Transverse colon (tissue), 4 donors: ENCODE measurements around the gene ZFYVE27. TPM values are rescaled to one million over a fixed set of nuclear protein-coding genes. Genes with fewer than 3 reads are reported as not detected.

ENCODE experiments used
- DNase-seq: peaks from one replicate; pipeline ENCODE4 v3.0.0-alpha.2; 2019
- H3K27ac ChIP-seq, 4 donors: fragments of 200-600 bp; sonication (generic); 2 replicates each; pipeline ENCODE4 v1.5.1; 2016 to 2018; ENCODE audit warnings: inconsistent platforms in 4 of 4
- H3K27me3 ChIP-seq: fragments of 200-600 bp; sonication (generic); 2 replicates; pipeline ENCODE4 v1.5.1; 2017; ENCODE audit warnings: inconsistent platforms
- H3K36me3 ChIP-seq, 4 donors: fragments of 200-600 bp; sonication (generic); 2 replicates each; pipeline ENCODE4 v1.5.1; 2017 to 2019; ENCODE audit warnings: inconsistent platforms in 4 of 4
- H3K4me1 ChIP-seq, 4 donors: fragments of 200-600 bp; sonication (generic); 2 replicates each; pipeline ENCODE4 v1.5.1; 2017 to 2020; ENCODE audit warnings: inconsistent platforms in 4 of 4
- H3K4me3 ChIP-seq, 4 donors: fragments of 200-600 bp; sonication (generic); 1 replicate in 1 of 4; 2 replicates in 3 of 4; pipeline versions ENCODE4 v1.5.1 to v1.6.1; 2017 to 2019; ENCODE audit warnings: inconsistent platforms in 4 of 4
- H3K9me3 ChIP-seq, 2 donors: fragments of 200-600 bp; sonication (generic); 2 replicates each; pipeline ENCODE4 v1.5.1; 2017 to 2019; ENCODE audit warnings: inconsistent platforms in 2 of 2
- EP300 ChIP-seq: sonication (generic); formaldehyde crosslinking; IDR thresholded peaks from one replicate; pipeline ENCODE4 v1.6.1; 2017; ENCODE audit warnings: antibody characterized with exemption, low read depth
- POLR2A ChIP-seq: fragments of 450-650 bp; IDR thresholded peaks from one replicate; pipeline ENCODE4 v1.6.1; 2016; ENCODE audit warnings: antibody characterized with exemption, mild to moderate bottlenecking, moderate library complexity
- POLR2AphosphoS5 ChIP-seq, 3 donors: sonication (generic); formaldehyde crosslinking; IDR thresholded peaks; one replicate each; pipeline ENCODE4 v1.6.1; 2016; ENCODE audit warnings: antibody characterized with exemption in 3 of 3
- WGBS, 2 donors: methylation state at CpG; one replicate each; pipeline ENCODE4 v1.1.5; 2018; ENCODE audit warnings: low coverage in 1 of 2; 5-methylcytosine and 5-hydroxymethylcytosine counted together
- in situ Hi-C, 4 donors: fragments of 200-750 bp; cut with MboI; loops; one replicate each; pipeline versions ENCODE4 v1.15.0 to v1.15.1; 2017; ENCODE audit warnings: low sequenced_read_pairs in 3 of 4, low pct_ligation_motif_present in 1 of 4, low pct_unique_long_range_greater_than_20kb in 1 of 4
- intact Hi-C: fragments of 100-400 bp; cut with DNase I; formaldehyde crosslinking; loops from one replicate; pipeline ENCODE4 v1.15.1; 2023; ENCODE audit warnings: low total_unique reads
- total RNA-seq, 4 donors: library from RNA; depleted of rRNA; stranded (reverse); fragments of >200 nt; gene quantifications; one replicate each; pipeline ENCODE4 v1.1.0, GENCODE V29; 2016
- TF ChIP-seq, protein P1 (sequence below), 5 experiments: fragments of 200-600 bp in 3 of 5; fragments of 450-650 bp in 2 of 5; sonication (generic) in 3 of 5; IDR thresholded peaks; 1 replicate in 2 of 5; 2 replicates in 3 of 5; pipeline ENCODE4 v1.5.1; 2016 to 2017; ENCODE audit warnings: antibody characterized with exemption in 5 of 5, inconsistent platforms in 3 of 5, mild to moderate bottlenecking in 2 of 5, moderate library complexity in 1 of 5

Gene ZFYVE27
- total RNA-seq, 4 donors from 2014 or later: 46.4 to 102 (median 63.9) TPM

- H3K4me3 ChIP-seq: no peak overlapping the region
- WGBS, 2 donors: 92 to 98% methylated on average over 2 to 8 of the region's 8 CpGs
- H3K27me3 ChIP-seq: no peaks in the 10 kb centered on the region
- TF ChIP-seq, protein P1, sequence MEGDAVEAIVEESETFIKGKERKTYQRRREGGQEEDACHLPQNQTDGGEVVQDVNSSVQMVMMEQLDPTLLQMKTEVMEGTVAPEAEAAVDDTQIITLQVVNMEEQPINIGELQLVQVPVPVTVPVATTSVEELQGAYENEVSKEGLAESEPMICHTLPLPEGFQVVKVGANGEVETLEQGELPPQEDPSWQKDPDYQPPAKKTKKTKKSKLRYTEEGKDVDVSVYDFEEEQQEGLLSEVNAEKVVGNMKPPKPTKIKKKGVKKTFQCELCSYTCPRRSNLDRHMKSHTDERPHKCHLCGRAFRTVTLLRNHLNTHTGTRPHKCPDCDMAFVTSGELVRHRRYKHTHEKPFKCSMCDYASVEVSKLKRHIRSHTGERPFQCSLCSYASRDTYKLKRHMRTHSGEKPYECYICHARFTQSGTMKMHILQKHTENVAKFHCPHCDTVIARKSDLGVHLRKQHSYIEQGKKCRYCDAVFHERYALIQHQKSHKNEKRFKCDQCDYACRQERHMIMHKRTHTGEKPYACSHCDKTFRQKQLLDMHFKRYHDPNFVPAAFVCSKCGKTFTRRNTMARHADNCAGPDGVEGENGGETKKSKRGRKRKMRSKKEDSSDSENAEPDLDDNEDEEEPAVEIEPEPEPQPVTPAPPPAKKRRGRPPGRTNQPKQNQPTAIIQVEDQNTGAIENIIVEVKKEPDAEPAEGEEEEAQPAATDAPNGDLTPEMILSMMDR (IDR thresholded peaks at IDR 0.05): no peak
- no peak for TF ChIP-seq POLR2AphosphoS5 (IDR thresholded peaks at IDR 0.05)
- no peak for TF ChIP-seq POLR2A
- TF ChIP-seq EP300: no peak
- H3K27ac ChIP-seq: peak overlapping the region in 1 of 4 donors; percentile 57
- intact Hi-C loops (no loop called here), in situ Hi-C loops (no loop called here)
- no peaks in the 10 kb centered on the region for H3K9me3 ChIP-seq
- no peaks in the 10 kb centered on the region for H3K4me1 ChIP-seq
- no peak for DNase-seq
- H3K36me3 ChIP-seq: peaks cover 0 to 20% (median 8%) of the 10 kb centered on the region in 4 donors
Observed at GRCh38 chr10:97761331-97761865, 24.5 kb downstream of the ZFYVE27 start.

DNA sequence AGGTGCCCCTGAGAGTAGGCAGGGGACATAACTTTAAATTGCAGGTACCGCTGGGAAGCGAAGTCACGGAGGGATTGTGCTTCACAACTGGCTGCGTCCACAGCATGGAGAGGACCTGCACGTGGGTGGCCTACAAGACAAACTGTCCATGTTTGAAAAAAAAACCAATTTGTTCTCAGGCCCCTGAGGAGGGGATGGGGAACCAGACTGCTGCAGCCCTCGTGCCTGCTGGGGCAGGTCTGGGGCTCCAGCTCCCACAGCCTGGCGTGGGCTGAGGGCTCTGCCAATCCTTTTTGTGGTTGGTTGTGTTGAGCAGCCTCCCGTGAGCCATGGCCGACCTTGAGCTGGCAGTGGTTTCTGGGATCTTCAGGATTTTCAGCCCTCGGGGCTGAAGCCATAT lies 25.1 kb downstream of the ZFYVE27 start:
- in situ Hi-C loops: no loop called here
- H3K4me1 ChIP-seq: no peaks in the 10 kb centered on the region
- no peak for TF ChIP-seq POLR2AphosphoS5 (IDR thresholded peaks at IDR 0.05)
- TF ChIP-seq, protein P1 (IDR thresholded peaks at IDR 0.05): no peak
- no peak for TF ChIP-seq EP300
- TF ChIP-seq POLR2A: no peak
- DNase-seq: no peak
- intact Hi-C loops: no loop called here
- no peaks in the 10 kb centered on the region for H3K9me3 ChIP-seq
- H3K4me3 ChIP-seq: no peak overlapping the region
- H3K27me3 ChIP-seq: no peaks in the 10 kb centered on the region
- peaks cover 0 to 17% (median 6%) of the 10 kb centered on the region in 4 donors for H3K36me3 ChIP-seq
- peak overlapping the region in 1 of 4 donors; percentile 57 for H3K27ac ChIP-seq
- WGBS, 2 donors: 91 to 94% methylated on average over 3 to 10 of the region's 10 CpGs

DNA sequence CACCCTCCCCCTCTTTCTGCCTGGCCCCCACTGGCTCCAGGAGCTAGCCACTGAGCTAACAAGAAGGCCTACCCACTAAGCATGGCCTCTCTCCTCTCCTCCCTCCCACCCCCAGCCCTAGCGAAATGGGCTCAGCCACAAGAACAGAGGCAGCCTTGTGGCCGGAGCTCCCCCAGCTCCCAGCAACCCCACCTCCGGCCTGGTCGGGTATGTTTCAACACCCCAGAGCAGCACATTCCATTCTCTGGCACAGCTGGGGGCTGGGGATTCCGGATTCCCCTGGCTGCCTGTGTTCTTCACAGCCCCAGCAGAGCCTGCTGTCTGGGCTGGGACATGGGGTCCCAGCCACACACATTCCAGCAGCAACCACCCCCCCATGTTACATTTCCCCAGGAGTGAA lies 25.9 kb downstream of the ZFYVE27 start:
- no peak for DNase-seq
- no peaks in the 10 kb centered on the region for H3K9me3 ChIP-seq
- no peaks in the 10 kb centered on the region for H3K4me1 ChIP-seq
- peaks cover 0 to 9% (median 2%) of the 10 kb centered on the region in 4 donors for H3K36me3 ChIP-seq
- H3K27me3 ChIP-seq: no peaks in the 10 kb centered on the region
- in situ Hi-C loops (no loop called here), intact Hi-C loops (no loop called here)
- TF ChIP-seq, protein P1 (IDR thresholded peaks at IDR 0.05): no peak
- no peak for TF ChIP-seq POLR2A
- no peak for TF ChIP-seq EP300
- TF ChIP-seq POLR2AphosphoS5 (IDR thresholded peaks at IDR 0.05): no peak
- WGBS, 2 donors: 85% methylated on average over 5 of the region's 5 CpGs; no CpG with 5 or more reads in 1 of the 2 donors
- peak overlapping the region in 1 of 4 donors; percentile 57 for H3K27ac ChIP-seq
- H3K4me3 ChIP-seq: no peak overlapping the region

DNA sequence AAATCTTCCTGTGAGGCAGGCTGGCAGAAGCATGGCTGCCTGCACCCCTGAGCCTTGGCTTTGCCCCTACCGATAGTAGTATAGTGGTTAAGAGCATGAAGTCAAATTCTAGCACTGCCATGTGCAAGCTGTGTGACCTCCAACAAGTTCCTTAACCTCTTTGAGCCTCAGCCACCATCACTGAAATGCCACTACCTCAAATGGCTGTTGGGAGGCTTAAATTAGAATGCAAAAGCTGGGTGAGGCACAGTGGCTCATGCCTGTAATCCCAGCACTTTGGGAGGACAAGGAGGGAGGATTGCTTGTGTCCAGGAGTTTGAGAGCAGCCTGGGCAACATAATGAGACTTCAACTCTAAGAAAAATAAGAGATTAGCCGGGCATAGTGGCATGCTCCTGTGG lies 26.5 kb downstream of the ZFYVE27 start:
- no peak for TF ChIP-seq POLR2A
- TF ChIP-seq POLR2AphosphoS5 (IDR thresholded peaks at IDR 0.05): no peak
- no peaks in the 10 kb centered on the region for H3K4me1 ChIP-seq
- no peaks in the 10 kb centered on the region for H3K9me3 ChIP-seq
- in situ Hi-C loops (no loop called here), intact Hi-C loops (no loop called here)
- H3K4me3 ChIP-seq: no peak overlapping the region
- H3K27me3 ChIP-seq: no peaks in the 10 kb centered on the region
- no peak for DNase-seq
- 91% methylated on average over 2 of the region's 2 CpGs; no CpG with 5 or more reads in 1 of the 2 donors for WGBS, 2 donors
- peak overlapping the region in 1 of 4 donors; percentile 49 for H3K27ac ChIP-seq
- H3K36me3 ChIP-seq: peaks cover 0 to 9% (median 2%) of the 10 kb centered on the region in 4 donors

DNA sequence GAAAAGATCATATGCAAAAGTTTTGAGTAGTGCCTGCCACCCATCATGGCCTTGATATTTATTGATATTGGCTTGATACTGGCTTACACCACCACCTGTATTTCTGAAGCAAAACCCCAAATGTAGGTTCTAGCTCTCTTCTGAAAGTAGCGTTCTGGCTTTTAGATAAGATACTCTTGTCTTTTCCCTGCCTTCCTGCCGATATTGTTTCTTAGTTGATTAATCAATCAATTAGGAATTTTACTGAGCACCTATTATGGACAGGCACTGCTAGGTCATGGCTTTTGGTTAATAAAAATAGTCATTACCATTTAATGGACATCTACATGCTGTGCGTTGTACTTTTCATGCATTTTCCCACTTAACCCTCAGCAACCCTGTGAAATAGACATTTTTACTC lies 27.0 kb downstream of the ZFYVE27 start:
- Histone ChIP-seq H3K4me1 (no peaks in the 10 kb centered on the region), H3K36me3 (peaks cover 0 to 9% (median 2%) of the 10 kb centered on the region in 4 donors)

More for the DNA sequence above, 27.0 kb downstream of the ZFYVE27 start:
- in situ Hi-C loops: no loop called here
- H3K4me3 ChIP-seq: no peak overlapping the region
- H3K27ac ChIP-seq: no peak overlapping the region
- intact Hi-C loops: loop anchor here (1.0 kb wide), 1 partner anchor 47 kb away; no protein-coding TSS in a partner anchor
- 93 to 96% methylated on average over 3 of the region's 3 CpGs for WGBS, 2 donors
- no peak for DNase-seq
- TF ChIP-seq EP300 (no peak), POLR2A (no peak), POLR2AphosphoS5 (IDR thresholded peaks at IDR 0.05) (no peak)
- TF ChIP-seq, protein P1 (IDR thresholded peaks at IDR 0.05): no peak
- H3K27me3 ChIP-seq: peaks cover under 1% of the 10 kb centered on the region
- H3K9me3 ChIP-seq: no peaks in the 10 kb centered on the region
